ENCODE results near the gene SORBS1.

SORBS1 gene

GRCh38 chr10:95511314-95511713, 49.9 kb downstream of the SORBS1 start:
- no peak for DNase-seq

DNA sequence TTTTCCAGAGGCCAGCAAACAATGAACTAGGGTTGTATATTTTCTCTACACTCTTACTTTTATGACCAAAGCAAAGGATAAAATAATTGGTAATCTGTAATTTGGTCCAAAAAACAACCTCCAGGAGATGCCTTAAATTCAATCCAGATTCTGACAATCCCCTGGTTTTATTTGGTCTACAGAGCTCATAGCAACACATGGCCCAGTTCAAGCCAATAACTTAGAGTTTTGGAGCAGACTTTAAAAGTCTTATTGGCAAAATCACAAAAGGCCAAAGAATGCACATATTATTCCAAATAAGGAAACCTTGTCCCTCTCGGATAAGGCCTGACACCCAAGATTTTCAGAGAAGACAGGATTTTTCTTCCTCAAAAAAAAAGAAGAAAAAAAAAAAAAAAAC, 51.9 kb downstream of the SORBS1 start:
- no peak for DNase-seq

- DNase-seq = no peak
Measured at GRCh38 chr10:95508730-95509129, 52.4 kb downstream of the SORBS1 start.

DNA sequence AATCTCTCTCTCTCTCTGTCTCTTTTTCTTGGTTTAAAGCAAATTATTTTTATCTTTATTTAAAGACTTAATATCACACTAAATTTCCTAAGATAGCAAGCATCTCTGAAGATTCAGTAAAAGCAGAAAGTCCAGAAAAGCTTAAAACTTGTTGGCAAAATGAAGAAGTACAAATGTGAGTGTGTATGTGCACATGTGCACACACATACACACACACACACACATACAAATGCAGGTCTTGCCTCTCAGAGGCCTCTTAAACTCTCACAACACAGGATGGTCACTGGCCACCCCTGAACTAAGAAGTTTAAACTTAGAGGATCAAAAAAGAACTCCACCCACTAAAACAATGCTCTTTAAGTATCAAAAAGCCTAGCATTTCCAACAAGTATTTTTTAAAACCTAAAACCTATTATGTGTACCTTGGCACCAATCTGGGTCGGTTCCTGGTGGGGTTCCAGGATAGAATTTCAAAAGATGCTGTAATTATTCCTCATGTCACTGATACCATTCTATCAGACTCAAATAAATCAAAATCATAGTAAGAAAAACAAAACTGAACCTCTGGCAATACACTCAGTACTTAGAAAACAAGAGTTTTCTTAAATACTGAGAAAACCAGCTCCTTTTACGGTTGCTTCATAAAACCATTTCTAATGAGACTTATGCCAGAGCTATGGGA, 55.0 kb downstream of the SORBS1 start:
- no peak for DNase-seq

DNA sequence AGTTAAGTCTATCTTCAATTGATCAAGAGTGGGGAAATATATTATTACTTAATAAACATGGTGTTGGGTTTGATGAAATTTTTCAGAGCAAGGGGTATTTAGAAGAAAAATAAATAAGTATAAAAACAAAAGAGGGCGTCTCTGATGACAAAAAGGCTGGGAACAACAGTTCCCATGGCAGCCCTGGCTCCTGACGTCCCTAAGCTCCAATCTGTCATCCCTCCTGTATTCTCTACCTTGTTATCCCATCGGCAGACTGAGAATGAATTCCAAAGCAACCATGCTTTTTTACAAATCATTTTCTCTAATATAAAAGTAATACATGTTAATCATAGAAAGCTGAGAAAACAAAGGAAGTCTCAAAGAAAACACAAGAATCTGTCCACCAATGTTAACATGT, 55.5 kb downstream of the SORBS1 start:
- no peak for DNase-seq

- DNase-seq = no peak
Measured at GRCh38 chr10:95505084-95505610, 56.0 kb downstream of the SORBS1 start.

DNA sequence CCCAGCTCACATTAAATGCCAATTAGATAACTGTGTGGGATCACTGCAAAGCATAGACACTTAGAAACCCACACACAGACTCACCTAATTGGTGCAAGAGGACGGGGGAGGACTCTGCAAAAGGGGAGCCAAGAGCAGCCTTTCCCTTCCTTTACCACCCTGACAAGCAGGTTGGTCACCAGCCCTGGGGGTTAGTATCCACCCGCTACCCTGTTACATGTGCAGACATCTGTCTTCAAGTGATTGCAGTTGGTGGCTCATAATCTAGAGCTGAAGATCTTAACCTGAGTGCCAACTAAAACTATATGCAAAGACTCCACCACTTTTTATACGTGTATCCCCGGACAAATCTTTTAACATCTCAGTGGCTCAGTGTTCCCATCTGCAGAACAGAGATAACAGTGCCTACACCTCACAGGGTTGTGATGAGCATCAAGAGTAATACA, 56.9 kb downstream of the SORBS1 start:
- no peak for DNase-seq

GRCh38 chr10:95503526-95503925, 57.6 kb downstream of the SORBS1 start:
- DNase-seq = no peak

DNA sequence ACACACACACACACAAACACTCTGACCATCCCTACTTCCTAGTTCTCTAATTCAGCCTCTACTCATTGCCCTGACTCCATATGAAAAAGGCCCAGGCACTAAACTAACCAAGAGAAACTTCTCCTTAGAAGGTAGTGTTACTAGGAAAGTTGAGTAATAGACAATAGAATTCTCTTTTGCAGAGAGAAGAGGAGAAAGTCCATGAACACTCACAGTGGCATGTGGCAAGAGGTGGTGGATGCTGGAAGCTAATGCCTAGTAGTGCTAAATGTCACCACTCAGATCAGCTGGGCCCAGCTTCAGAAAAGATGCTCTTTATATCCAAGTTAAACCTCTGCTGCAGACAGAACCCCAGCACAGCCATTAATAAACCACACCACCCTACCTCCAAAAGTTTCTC, 58.2 kb downstream of the SORBS1 start:
- DNase-seq = no peak

- DNase-seq = no peak
Measured at GRCh38 chr10:95502377-95502776, 58.8 kb downstream of the SORBS1 start.

DNA sequence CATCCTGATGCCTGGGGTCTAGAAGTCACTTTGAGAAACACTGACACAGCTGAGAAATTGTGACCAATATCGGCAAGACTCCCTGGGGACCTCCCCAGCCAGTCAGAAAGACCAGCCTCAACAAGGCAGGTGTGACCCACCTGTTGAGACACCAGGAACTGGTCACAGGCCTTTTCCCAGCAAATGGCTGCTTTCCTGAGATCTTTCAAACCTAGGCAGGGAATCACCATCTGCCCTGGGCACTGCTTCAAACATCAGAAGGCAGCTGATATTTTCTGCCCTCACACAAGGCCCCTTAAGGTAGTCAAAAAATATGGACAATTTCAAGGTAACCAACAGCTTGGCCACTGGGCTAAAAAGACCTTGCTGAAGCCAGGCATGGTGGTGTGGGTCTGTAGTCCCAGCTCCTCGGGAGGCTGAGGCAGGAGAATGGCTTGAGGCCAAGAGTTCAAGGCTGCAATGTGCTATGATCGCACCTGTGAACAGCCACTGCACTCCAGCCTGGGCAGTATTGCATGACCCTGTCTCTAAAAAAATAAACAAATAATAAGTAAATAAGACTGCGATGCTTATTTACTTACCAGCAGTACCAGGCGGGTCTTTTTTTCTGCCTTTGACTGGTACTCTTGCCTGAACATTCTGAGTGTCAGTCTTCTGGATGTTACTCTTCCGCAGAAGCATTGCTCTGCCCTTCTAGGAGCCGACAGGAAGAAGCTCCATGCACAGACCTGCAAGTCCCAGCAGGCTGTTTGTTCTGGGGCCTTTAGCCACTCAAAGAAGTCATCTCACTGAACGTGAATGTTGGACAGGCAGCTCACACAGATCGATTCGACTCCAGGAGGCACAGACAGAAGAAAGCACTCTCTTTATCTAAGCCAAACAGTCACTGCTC, 59.7 kb downstream of the SORBS1 start:
- DNase-seq = no peak

GRCh38 chr10:95500649-95501048, 60.5 kb downstream of the SORBS1 start:
- DNase-seq = peak; percentile 17

- DNase-seq = no peak
Measured at GRCh38 chr10:95500097-95500496, 61.1 kb downstream of the SORBS1 start.

DNA sequence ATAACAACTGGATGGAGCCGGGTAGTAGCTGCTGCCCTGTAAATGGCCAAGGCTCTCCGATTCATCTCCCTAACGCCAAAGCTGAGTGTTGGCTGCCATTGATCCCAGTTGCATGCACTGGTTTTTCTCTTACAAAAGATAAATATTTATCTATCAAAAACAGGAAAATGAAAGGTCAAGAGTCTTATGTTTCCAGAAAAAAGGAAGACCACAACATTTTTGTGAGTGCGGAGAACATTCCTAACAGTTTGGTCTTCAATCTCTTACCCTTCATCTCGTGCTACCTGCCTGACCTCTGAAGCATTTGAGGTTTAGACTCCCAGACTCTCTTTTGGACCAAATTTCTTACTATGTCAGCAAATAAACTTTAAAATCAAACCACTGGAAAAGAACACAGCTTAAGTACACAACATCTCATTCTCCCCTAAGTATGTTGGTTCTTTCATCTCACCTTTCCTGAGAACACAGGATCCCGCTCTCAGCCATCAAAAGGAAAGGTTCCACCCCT, 61.6 kb downstream of the SORBS1 start:
- no peak for DNase-seq

- DNase-seq = no peak
Measured at GRCh38 chr10:95496951-95497350, 64.2 kb downstream of the SORBS1 start.

- no peak for DNase-seq
Measured at GRCh38 chr10:95496246-95496911, 64.8 kb downstream of the SORBS1 start.

DNA sequence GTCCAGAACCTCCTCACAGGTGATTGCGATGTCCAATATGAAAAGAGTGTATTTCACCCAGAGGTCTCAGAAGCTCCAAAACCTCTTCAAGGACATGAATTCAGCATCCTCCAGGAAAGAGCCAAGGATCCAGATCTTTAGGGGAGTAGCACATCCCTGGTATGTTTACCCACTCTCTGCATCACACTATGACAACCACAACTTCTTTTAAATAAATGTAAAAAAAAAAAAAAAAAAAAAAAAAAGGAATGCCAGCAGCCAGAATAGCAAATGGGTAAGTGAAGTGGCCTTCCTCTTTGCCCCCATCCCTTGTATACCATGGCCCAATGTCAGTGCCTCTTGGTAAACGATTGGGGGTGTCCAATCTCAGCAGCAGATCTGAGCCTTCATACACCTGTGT, 67.3 kb downstream of the SORBS1 start:
- DNase-seq = no peak

- DNase-seq = no peak
Measured at GRCh38 chr10:95487994-95488393, 73.2 kb downstream of the SORBS1 start.

DNA sequence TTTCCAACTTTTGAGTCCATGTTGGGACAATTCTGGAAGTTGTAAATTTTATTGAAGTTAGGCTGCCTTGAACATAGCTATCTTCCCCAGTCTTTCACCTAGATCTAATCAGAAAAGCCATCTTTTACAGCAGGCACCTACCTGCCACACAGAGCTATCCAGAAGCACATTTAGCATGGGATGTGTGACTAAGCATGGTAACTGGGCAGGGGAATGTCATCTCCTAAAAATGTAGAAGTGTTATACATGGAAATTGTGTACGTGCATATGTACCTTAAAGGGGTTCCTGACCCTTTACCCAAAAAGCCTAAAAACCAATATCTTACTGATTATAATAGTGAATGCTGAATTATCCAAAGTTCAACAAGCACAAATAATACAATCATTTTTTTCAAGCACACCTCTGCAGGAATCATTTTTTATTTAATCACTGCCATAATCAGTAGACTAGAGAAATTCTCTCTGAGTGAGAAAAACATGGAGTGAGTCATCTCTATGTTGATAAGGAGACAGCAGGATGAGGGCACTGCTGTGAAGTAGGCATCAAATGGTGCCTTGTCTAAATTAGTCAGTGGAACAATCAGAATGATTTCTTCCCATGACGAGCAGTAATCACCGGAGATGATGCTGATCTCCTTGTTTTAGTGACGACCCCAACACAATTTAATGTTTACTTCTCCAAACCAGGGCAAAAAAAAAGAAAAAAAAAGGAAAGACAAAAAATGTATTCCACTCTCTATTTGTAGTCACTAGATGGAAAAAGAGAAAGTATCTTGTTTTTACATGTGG, 75.9 kb downstream of the SORBS1 start:
- no peak for DNase-seq

GRCh38 chr10:95482501-95483233, 78.5 kb downstream of the SORBS1 start:
- no peak for DNase-seq

GRCh38 chr10:95480901-95481491, 80.2 kb downstream of the SORBS1 start:
- DNase-seq = no peak
